ENCODE data around the gene SUN5. TPM values are rescaled to one million over a fixed set of nuclear protein-coding genes. Genes with fewer than 3 reads are reported as not detected.

The SUN5 gene
- polyA plus RNA-seq, 2 of the 4 experiments (the other 2 are of a cell fraction) = not detected

GRCh38 chr20:32965581-32966373, 38.5 kb downstream of the SUN5 start (continued):
- no peak for TF ChIP-seq CTCF (IDR thresholded peaks at IDR 0.05)
- TF ChIP-seq POLR2AphosphoS2 (conservative IDR thresholded peaks at IDR 0.05; ENCODE audit: low read length) = no peak
- TF ChIP-seq FOSL2 (IDR thresholded peaks at IDR 0.05) = no peak
- TF ChIP-seq FOSL2 (CRISPR knock-in tag; IDR thresholded peaks at IDR 0.05) = no peak

GRCh38 chr20:32965115-32965514, 39.1 kb downstream of the SUN5 start:
- no peaks in the 10 kb centered on the region for H3K9me3 ChIP-seq
- no peak overlapping the region for H3K4me2 ChIP-seq
- CTCF ChIA-PET = interaction anchor here (1.4 kb wide), 1 partner anchor 19 kb away, joined by 5 read pairs; no protein-coding TSS in a partner anchor
- no peak overlapping the region for H3K4me3 ChIP-seq
- TF ChIP-seq, protein P1, sequence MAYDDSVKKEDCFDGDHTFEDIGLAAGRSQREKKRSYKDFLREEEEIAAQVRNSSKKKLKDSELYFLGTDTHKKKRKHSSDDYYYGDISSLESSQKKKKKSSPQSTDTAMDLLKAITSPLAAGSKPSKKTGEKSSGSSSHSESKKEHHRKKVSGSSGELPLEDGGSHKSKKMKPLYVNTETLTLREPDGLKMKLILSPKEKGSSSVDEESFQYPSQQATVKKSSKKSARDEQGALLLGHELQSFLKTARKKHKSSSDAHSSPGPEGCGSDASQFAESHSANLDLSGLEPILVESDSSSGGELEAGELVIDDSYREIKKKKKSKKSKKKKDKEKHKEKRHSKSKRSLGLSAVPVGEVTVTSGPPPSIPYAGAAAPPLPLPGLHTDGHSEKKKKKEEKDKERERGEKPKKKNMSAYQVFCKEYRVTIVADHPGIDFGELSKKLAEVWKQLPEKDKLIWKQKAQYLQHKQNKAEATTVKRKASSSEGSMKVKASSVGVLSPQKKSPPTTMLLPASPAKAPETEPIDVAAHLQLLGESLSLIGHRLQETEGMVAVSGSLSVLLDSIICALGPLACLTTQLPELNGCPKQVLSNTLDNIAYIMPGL (CRISPR knock-in tag; IDR thresholded peaks at IDR 0.05; ENCODE audit: borderline replicate concordance) = no peak
- no peak for TF ChIP-seq FOXS1 (CRISPR knock-in tag; IDR thresholded peaks at IDR 0.05)
- FAIRE-seq (no peak), DNase-seq (ENCODE audit: low read depth in 1 of 2, low spot score in 1 of 2) (no peak), ATAC-seq (no peak)
- no peak overlapping the region for H3K27ac ChIP-seq
- no peaks in the 10 kb centered on the region for H3K4me1 ChIP-seq
- 51% methylated on average over 8 of the region's 8 CpGs for WGBS (ENCODE audit: missing lambda C conversion rate)
- POLR2A ChIA-PET = no interaction called here

GRCh38 chr20:32964575-32964974, 39.7 kb downstream of the SUN5 start:
- ATAC-seq (no peak), FAIRE-seq (no peak), DNase-seq (ENCODE audit: low read depth in 1 of 2, low spot score in 1 of 2) (no peak)
- ChIA-PET POLR2A (no interaction called here), CTCF (no interaction called here)
- TF ChIP-seq CHD4 (IDR thresholded peaks at IDR 0.05; ENCODE audit: borderline replicate concordance) (no peak), EHMT2 (IDR thresholded peaks at IDR 0.05; ENCODE audit: low read depth) (no peak), KDM5A (IDR thresholded peaks at IDR 0.05) (no peak), CBX8 (IDR thresholded peaks at IDR 0.05) (no peak), BHLHE40 (IDR thresholded peaks at IDR 0.05; ENCODE audit: low read depth, low read length) (no peak), RFX5 (IDR thresholded peaks at IDR 0.05) (no peak), GATA3 (IDR thresholded peaks at IDR 0.05; ENCODE audit: borderline replicate concordance) (no peak), ELK1 (IDR thresholded peaks at IDR 0.05; ENCODE audit: low read depth, low read length) (no peak), POLR2AphosphoS2 (conservative IDR thresholded peaks at IDR 0.05; ENCODE audit: low read length) (no peak), JUN (IDR thresholded peaks at IDR 0.05) (no peak), CBX2 (IDR thresholded peaks at IDR 0.05; ENCODE audit: borderline replicate concordance, low read depth) (no peak), ZNF302 (CRISPR knock-in tag; IDR thresholded peaks at IDR 0.05) (no peak), E2F6 (IDR thresholded peaks at IDR 0.05; ENCODE audit: borderline replicate concordance, low read depth) (no peak), NPAS2 (CRISPR knock-in tag; IDR thresholded peaks at IDR 0.05; ENCODE audit: borderline replicate concordance) (no peak), SMC3 (IDR thresholded peaks at IDR 0.05) (no peak), FOSB (CRISPR knock-in tag; IDR thresholded peaks at IDR 0.05) (no peak), HOXB13 (CRISPR knock-in tag; IDR thresholded peaks at IDR 0.05; ENCODE audit: low read depth) (no peak)
- TF ChIP-seq, protein P2, sequence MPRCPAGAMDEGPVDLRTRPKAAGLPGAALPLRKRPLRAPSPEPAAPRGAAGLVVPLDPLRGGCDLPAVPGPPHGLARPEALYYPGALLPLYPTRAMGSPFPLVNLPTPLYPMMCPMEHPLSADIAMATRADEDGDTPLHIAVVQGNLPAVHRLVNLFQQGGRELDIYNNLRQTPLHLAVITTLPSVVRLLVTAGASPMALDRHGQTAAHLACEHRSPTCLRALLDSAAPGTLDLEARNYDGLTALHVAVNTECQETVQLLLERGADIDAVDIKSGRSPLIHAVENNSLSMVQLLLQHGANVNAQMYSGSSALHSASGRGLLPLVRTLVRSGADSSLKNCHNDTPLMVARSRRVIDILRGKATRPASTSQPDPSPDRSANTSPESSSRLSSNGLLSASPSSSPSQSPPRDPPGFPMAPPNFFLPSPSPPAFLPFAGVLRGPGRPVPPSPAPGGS (IDR thresholded peaks at IDR 0.05) = no peak
- TF ChIP-seq, protein P3, sequence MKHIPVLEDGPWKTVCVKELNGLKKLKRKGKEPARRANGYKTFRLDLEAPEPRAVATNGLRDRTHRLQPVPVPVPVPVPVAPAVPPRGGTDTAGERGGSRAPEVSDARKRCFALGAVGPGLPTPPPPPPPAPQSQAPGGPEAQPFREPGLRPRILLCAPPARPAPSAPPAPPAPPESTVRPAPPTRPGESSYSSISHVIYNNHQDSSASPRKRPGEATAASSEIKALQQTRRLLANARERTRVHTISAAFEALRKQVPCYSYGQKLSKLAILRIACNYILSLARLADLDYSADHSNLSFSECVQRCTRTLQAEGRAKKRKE (CRISPR knock-in tag; IDR thresholded peaks at IDR 0.05; ENCODE audit: low read depth) = no peak
- TF ChIP-seq, protein P4, sequence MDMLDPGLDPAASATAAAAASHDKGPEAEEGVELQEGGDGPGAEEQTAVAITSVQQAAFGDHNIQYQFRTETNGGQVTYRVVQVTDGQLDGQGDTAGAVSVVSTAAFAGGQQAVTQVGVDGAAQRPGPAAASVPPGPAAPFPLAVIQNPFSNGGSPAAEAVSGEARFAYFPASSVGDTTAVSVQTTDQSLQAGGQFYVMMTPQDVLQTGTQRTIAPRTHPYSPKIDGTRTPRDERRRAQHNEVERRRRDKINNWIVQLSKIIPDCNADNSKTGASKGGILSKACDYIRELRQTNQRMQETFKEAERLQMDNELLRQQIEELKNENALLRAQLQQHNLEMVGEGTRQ (IDR thresholded peaks at IDR 0.05) = no peak
- Histone ChIP-seq H3K4me2 (no peak overlapping the region), H3K4me1 (no peaks in the 10 kb centered on the region), H3K27ac (no peak overlapping the region), H3K4me3 (no peak overlapping the region), H3K9me3 (no peaks in the 10 kb centered on the region)
- 48% methylated on average over 6 of the region's 6 CpGs for WGBS (ENCODE audit: missing lambda C conversion rate)

Measured in A549 (cell line).